ENCODE results near the gene TBC1D7. TPM values are rescaled to one million over a fixed set of nuclear protein-coding genes. Genes with fewer than 3 reads are reported as not detected.

TBC1D7 gene
- total and polyA plus RNA-seq, 2 of the 4 experiments (the other 2 are of a cell fraction) = 14.3 to 22.6 TPM

GRCh38 chr6:13260831-13261230 is 67.5 kb downstream of the TBC1D7 start:
- Histone ChIP-seq H4K20me1 (ENCODE audit: insufficient read depth, low read length) (no peaks in the 10 kb centered on the region), H3K4me1 (ENCODE audit: control insufficient read depth, insufficient read depth, low read length) (no peaks in the 10 kb centered on the region), H2AK5ac (ENCODE audit: low read depth, low read length) (no peak overlapping the region), H4K5ac (ENCODE audit: low read depth, low read length) (no peak overlapping the region), H3K9me3 (ENCODE audit: control insufficient read depth, insufficient read depth, low read length) (no peaks in the 10 kb centered on the region), H3K14ac (replicated peaks; ENCODE audit: low read depth, low read length) (no peak overlapping the region), H3K4me2 (ENCODE audit: low read depth, low read length) (no peak overlapping the region), H4K8ac (ENCODE audit: low read depth in 2 of 2, low read length in 2 of 2) (no peak overlapping the region), H3K9ac (ENCODE audit: low read depth, low read length) (no peak overlapping the region), H3K27me3 (ENCODE audit: control insufficient read depth, insufficient read depth, low read length) (peaks cover 9% of the 10 kb centered on the region), H4K91ac (ENCODE audit: insufficient read depth, low read depth, low read length) (no peak overlapping the region), H3K27ac (ENCODE audit: insufficient read depth, low read length) (no peak overlapping the region), H2AK9ac (replicated peaks; ENCODE audit: low read depth, low read length, poor library complexity) (no peak overlapping the region), H3K36me3 (ENCODE audit: control insufficient read depth, insufficient read depth, low read length) (no peaks in the 10 kb centered on the region), H2BK120ac (ENCODE audit: low read depth, low read length) (no peak overlapping the region), H3K9me1 (ENCODE audit: insufficient read depth, low read length) (no peaks in the 10 kb centered on the region; the same call in 1 of the 2 replicates), H3K79me1 (ENCODE audit: low read depth in 1 of 2, low read length in 2 of 2) (no peaks in the 10 kb centered on the region), H2BK5ac (ENCODE audit: low read depth, low read length, poor library complexity, severe bottlenecking) (no peak overlapping the region), H2AFZ (replicated peaks; ENCODE audit: low read length, poor library complexity) (no peak overlapping the region), H3K18ac (ENCODE audit: low read depth, low read length) (no peak overlapping the region), H3K4me3 (ENCODE audit: insufficient read depth, low read depth, low read length) (no peak overlapping the region), H3K56ac (ENCODE audit: extremely low read depth, insufficient read depth, low read length) (no peak overlapping the region), H2BK20ac (ENCODE audit: low read depth, low read length) (no peak overlapping the region), H3K4ac (ENCODE audit: low read depth, low read length) (no peak overlapping the region), H3K23ac (ENCODE audit: low read depth, low read length) (no peak overlapping the region), H2BK15ac (ENCODE audit: low read depth, low read length) (no peak overlapping the region)
- POLR2A ChIA-PET (ENCODE audit: unreplicated experiment) = interaction anchor here (0.6 kb wide), 1 partner anchor 1277 kb away, joined by 3 read pairs; no protein-coding TSS in a partner anchor
- 80% methylated on average over 1 of the region's 5 CpGs; no CpG with 5 or more reads in 1 of the 2 experiments for WGBS, 2 experiments (ENCODE audit: extremely low coverage in 2 of 2, insufficient read length in 1 of 2)
- TF ChIP-seq MAFK (IDR thresholded peaks at IDR 0.05; ENCODE audit: low read depth, low read length) = no peak
- ATAC-seq (ENCODE audit: low read depth) (no peak), DNase-seq (no peak)
- in situ Hi-C loops (cut with MboI; ENCODE audit: low sequenced_read_pairs) (no loop called here), intact Hi-C loops (cut with micrococcal nuclease) (no loop called here), dilution Hi-C loops (cut with HindIII; ENCODE audit: low sequenced_read_pairs, unreplicated experiment) (no loop called here)
- BruUV-seq (replicated peaks) = no TSS peak
- CTCF ChIA-PET = no interaction called here
